WERI-Rb-1 (cell line): ENCODE results near the gene REXO4.
A peak's percentile ranks its signal among the peaks of the same experiment; 100 is the strongest.
"Not testable (repeated sequence)": the region's sequence is repeated elsewhere in the genome, so short reads cannot be mapped to it uniquely, and the experiment has no call there.

Source experiments
- DNase-seq: peaks from one replicate; pipeline ENCODE4 v3.0.0-alpha.2; 2020
- H3K27ac ChIP-seq: fragments of 250-450 bp; sonication (Bioruptor Pico); 2 replicates; pipeline ENCODE4 v1.5.1; 2020; ENCODE audit warnings: mild to moderate bottlenecking, moderate library complexity
- H3K27me3 ChIP-seq: fragments of 250-450 bp; sonication (Bioruptor Pico); 2 replicates; pipeline ENCODE4 v1.5.1; 2021; ENCODE audit warnings: mild to moderate bottlenecking, low read depth, moderate library complexity; ENCODE audit not compliant: insufficient read depth, severe bottlenecking
- H3K36me3 ChIP-seq: fragments of 250-450 bp; sonication (Bioruptor Pico); 2 replicates; pipeline ENCODE4 v1.5.1; 2020; ENCODE audit warnings: mild to moderate bottlenecking, moderate library complexity
- H3K4me3 ChIP-seq: 2 replicates; pipeline ENCODE4 v1.5.1; 2011; ENCODE audit warnings: low read depth, mild to moderate bottlenecking, control low read depth, low read length
- H3K9me3 ChIP-seq: fragments of 250-450 bp; sonication (Bioruptor Pico); 2 replicates; pipeline ENCODE4 v1.5.1; 2021; ENCODE audit warnings: mild to moderate bottlenecking, moderate library complexity; ENCODE audit not compliant: severe bottlenecking
- CTCF ChIP-seq: IDR thresholded peaks from 2 replicates; pipeline ENCODE4 v1.5.1; 2011; ENCODE audit warnings: low read depth, mild to moderate bottlenecking, control low read depth, inconsistent platforms, low read length

Gene REXO4

GRCh38 chr9:133377721-133378216 is 40.0 kb downstream of the REXO4 start:
- H3K4me3 ChIP-seq, result no peak overlapping the region
- H3K27me3 ChIP-seq, result no peaks in the 10 kb centered on the region
- H3K27ac ChIP-seq, result no peak overlapping the region
- H3K36me3 ChIP-seq, result peaks cover 17% of the 10 kb centered on the region
- TF ChIP-seq CTCF, result no peak
- H3K9me3 ChIP-seq, result peaks cover 10% of the 10 kb centered on the region
- DNase-seq, result peak; percentile 62

- DNase-seq, H3K27ac ChIP-seq: not testable (repeated sequence)
Observed at GRCh38 chr9:133377280-133377679, 40.5 kb downstream of the REXO4 start.

GRCh38 chr9:133375724-133376654 is 41.8 kb downstream of the REXO4 start, which contains the start of the genes STKLD1 and SURF4:
STKLD1 (plus strand) TSS chr9:133376366; CDS start chr9:133376474, 108 bp downstream.
SURF4 (minus strand) TSS chr9:133376060; CDS start chr9:133375969, 91 bp downstream.
- Histone ChIP-seq H3K27ac (peak within 1 kb of the TSS; percentile 94), H3K4me3 (peak within 1 kb of the TSS; percentile 78)

More at GRCh38 chr9:133377280-133377679, 40.5 kb downstream of the REXO4 start:
- H3K36me3 ChIP-seq, result peaks cover 22% of the 10 kb centered on the region
- H3K27me3 ChIP-seq, H3K4me3 ChIP-seq, H3K9me3 ChIP-seq: not testable (repeated sequence)

GRCh38 chr9:133375116-133375723 is 42.6 kb downstream of the REXO4 start:
- Histone ChIP-seq H3K27ac (peak overlapping the region; percentile 94), H3K27me3 (no peaks in the 10 kb centered on the region), H3K36me3 (peaks cover 32% of the 10 kb centered on the region), H3K9me3 (peaks cover 10% of the 10 kb centered on the region), H3K4me3 (peak overlapping the region; percentile 78)
- DNase-seq, result peak; percentile 47
- TF ChIP-seq CTCF, result peak; percentile 44

More at GRCh38 chr9:133375724-133376654, 41.8 kb downstream of the REXO4 start, which contains the start of the genes STKLD1 and SURF4:
- H3K27me3 ChIP-seq, result no peaks in the 10 kb centered on the region
- no peak for TF ChIP-seq CTCF
- H3K36me3 ChIP-seq, result peaks cover 25% of the 10 kb centered on the region
- peak; percentile 95 for DNase-seq
- H3K9me3 ChIP-seq, result peaks cover 10% of the 10 kb centered on the region

GRCh38 chr9:133374612-133375115 is 43.1 kb downstream of the REXO4 start:
- Histone ChIP-seq H3K4me3 (peak overlapping the region; percentile 78), H3K36me3 (peaks cover 36% of the 10 kb centered on the region), H3K27ac (peak overlapping the region; percentile 94), H3K27me3 (no peaks in the 10 kb centered on the region), H3K9me3 (peaks cover 10% of the 10 kb centered on the region)
- no peak for TF ChIP-seq CTCF
- no peak for DNase-seq

- Histone ChIP-seq H3K4me3 (no peak overlapping the region), H3K27ac (no peak overlapping the region), H3K9me3 (no peaks in the 10 kb centered on the region), H3K27me3 (no peaks in the 10 kb centered on the region), H3K36me3 (peaks cover 51% of the 10 kb centered on the region)
- no peak for TF ChIP-seq CTCF
- DNase-seq, result no peak
Observed at GRCh38 chr9:133372144-133372543, 45.7 kb downstream of the REXO4 start.
